ENCODE data around the gene RBBP8NL. TPM values are rescaled to one million over a fixed set of nuclear protein-coding genes. Genes with fewer than 3 reads are reported as not detected.

The RBBP8NL gene
- polyA plus RNA-seq, 4 donors, result 0.04 to 3.0 (median 1.5) TPM

DNA sequence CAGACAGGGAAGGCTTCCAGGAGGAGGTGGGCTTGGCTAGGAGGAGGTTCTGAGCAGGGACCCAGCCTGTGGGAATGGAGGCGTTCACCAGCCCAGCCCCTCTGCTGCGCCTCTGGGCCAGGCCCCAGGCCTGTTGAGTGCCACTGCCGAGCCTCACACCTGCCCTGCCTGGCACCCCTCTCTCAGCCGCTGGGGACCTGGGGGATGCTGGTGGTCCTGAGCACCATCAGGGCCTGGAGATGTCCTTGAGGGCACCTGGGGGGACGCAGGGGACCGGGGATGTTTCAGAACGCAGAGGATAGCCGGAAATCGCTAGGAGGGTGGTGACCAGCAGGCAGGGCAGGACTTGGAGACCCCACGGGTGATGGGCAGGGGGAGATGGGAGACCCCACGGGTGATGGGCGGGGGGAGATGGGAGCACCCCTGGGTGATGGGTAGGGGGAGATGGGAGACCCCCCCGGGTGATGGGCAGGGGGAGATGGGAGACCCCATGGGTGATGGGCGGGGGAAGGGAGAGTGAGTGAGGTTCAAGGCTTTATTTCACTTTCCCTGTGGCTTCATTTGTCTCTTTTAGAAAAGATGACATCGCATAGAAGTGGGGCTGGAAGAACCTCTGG lies 35.7 kb upstream of the RBBP8NL start:
- DNase-seq (ENCODE audit: low read depth in 4 of 4, low spot score in 3 of 4), result no peak

- no peak for DNase-seq (ENCODE audit: low read depth in 4 of 4, low spot score in 3 of 4)
Measured at GRCh38 chr20:62461834-62462233, 34.5 kb upstream of the RBBP8NL start.

DNA sequence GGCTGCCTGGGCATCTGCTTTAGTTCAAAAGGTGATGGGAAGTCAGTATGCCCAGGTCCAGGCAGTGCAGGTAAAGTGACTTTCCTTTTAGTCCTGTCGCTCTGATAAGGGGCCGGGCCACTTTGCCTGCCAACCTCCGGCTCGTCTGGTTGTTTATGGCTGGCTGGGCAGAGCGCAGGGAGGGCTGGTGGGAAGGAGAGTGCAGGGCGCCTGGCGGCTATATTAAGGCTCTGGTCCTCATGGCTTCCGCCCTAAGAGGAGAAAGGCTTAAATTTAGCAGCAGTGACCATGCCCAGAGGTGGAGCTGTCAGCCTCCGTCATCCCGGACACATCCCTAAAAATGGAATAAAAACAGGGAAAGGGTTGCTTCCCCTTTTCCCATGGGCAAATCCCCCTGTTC lies 33.8 kb upstream of the RBBP8NL start:
- no peak for DNase-seq (ENCODE audit: low read depth in 4 of 4, low spot score in 3 of 4)

- no peak for DNase-seq (ENCODE audit: low read depth in 4 of 4, low spot score in 3 of 4)
Measured at GRCh38 chr20:62460678-62461077, 33.3 kb upstream of the RBBP8NL start.

GRCh38 chr20:62459488-62459887 lies 32.1 kb upstream of the RBBP8NL start:
- DNase-seq (ENCODE audit: low read depth in 4 of 4, low spot score in 3 of 4), result no peak

DNA sequence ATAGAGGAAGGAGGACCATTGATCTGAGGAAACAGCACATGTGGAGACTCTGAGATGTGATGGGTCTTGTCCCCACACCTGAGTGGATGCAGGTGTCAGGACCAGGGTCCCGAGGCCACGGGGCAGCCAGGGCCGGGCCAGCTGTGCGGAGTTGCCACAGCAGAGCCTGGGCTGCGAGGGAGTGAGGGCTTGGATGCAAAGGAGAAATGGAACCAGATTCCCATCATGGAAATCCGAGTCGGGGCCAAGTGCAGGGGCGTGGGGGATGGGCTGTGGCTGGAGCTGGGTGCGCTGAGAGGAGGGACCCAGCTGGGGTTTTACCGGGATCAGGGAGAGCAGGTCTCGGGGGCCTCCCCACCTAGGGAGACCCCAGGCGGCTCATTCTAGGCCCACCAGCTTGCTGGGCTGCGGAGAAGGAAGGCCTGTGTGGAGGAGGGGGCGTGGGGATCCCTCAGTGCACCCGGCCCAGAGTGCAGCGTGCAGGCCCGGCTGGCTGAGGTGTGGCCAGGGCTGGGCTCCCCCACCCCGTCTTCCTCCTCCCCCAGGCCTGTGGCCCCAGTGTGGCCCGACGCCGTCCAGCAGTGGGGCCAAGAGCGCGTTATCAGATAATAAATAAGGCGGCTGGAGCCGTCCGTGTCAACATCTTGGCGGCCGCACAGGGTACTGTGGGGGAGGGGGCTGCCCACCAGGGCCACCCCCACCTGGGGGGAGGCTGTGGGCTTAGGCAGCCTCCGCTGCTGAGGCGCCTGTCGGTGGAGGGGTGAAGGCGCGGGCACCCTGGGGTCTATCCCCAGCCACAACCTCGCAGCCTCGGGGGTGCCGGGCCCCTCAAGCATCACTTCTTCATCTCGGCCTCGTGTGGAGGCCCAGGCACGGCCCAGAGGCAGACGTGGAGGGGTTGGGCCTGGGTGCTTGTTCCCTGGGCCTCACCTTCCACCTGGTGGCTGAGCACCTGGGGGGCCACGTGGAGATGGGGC lies 31.2 kb upstream of the RBBP8NL start:
- DNase-seq (ENCODE audit: low read depth in 4 of 4, low spot score in 3 of 4), result no peak

DNA sequence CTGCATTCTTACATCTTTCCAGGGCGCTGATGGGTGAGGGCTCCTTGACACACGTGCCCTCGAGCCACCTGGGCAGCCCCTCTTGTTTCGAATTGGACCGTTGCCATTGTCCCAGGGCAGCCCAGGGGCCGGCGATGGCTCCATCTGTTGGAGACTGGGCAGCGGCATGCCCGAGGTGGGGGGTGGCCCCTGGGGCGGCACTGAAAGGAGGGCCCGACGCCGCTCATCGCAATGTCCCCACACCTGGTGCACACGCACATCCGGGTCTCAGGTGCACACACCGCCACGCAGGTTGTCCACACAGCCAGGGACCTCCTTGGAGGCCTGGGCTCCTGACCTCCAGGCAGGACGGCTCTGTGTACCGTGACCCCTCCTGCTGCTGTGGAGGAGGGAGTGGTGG lies 30.5 kb upstream of the RBBP8NL start:
- DNase-seq (ENCODE audit: low read depth in 4 of 4, low spot score in 3 of 4), result no peak

DNA sequence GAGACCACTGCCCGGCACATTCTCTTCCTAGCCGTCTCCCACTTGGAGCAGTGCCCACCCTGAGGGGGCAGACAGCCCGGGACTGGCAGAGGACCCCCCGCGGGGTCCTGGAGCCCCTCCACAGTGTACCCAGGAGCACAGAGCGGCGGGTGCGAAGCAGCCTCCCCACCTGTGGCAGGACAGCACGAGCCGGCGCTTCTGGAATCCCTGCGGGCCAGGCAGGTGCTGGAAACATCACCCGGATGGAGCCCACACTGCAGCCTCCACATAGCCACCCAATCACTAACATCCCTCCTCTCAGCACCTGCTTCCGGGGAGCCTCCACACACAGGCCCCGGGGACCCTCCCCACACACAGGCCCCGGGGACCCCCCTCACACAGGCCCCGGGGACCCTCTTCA lies 29.8 kb upstream of the RBBP8NL start:
- no peak for DNase-seq (ENCODE audit: low read depth in 4 of 4, low spot score in 3 of 4)

DNA sequence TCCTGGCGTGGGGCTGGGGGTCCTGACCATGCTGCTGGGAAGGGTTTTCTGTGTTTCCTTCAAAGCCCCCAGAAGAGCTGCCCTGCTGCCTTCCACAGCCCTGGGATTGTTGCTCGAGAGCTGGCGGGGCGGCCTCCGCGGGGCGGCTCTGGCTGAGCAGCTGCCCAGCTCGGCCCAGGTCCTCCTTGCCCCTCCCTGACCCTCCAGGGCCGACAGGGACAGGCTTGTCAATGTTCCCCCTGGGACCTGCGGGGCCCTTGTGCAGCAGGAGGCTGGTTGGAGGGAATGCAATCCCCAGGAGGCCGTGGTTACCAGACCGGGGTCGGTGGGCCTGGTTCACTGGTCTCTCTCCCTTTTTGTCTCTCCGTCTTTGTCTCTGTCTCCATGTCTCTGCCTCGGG lies 28.6 kb upstream of the RBBP8NL start:
- no peak for DNase-seq (ENCODE audit: low read depth in 4 of 4, low spot score in 3 of 4)

DNA sequence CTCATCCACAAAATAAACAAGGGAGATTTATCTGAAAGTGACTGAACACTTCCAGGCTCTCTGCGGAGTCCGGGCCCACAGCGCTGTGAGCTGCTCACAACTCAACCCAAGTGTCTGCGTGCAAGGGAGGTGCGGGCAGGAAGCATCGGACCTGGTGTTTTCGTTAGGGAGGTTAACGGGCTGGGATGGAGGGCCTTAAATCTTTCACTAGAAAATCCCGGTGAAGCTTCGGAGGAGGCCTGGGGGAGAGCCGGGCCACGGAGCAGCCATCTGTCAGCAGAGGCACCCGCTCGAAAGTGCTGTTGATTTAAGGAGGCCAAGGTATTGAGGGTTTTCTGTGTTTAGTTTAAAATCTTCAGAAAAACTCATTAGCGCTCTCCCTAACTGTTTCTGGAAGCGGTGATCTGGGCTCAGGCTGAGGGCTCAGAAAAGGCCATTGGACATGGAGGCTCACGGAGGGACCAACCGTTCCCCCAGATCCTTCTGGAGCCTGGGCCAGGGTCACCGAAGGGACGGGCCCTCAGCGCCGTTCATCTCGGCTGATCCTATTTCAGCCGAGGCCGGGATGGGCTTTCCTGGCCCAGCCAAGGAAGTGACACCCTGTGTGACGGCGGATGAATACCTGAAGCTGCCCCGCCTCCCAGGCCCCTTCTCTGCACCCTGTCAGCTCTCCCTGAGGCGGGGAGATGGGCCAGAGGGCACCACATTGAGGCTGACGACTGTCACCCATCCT lies 27.7 kb upstream of the RBBP8NL start:
- DNase-seq (ENCODE audit: low read depth in 4 of 4, low spot score in 3 of 4), result no peak

GRCh38 chr20:62453186-62453808 lies 26.0 kb upstream of the RBBP8NL start:
- no peak for DNase-seq (ENCODE audit: low read depth in 4 of 4, low spot score in 3 of 4)

- DNase-seq (ENCODE audit: low read depth in 4 of 4, low spot score in 3 of 4), result no peak
Measured at GRCh38 chr20:62452475-62453095, 25.2 kb upstream of the RBBP8NL start.

- no peak for DNase-seq (ENCODE audit: low read depth in 4 of 4, low spot score in 3 of 4)
Measured at GRCh38 chr20:62451970-62452369, 24.6 kb upstream of the RBBP8NL start.

DNA sequence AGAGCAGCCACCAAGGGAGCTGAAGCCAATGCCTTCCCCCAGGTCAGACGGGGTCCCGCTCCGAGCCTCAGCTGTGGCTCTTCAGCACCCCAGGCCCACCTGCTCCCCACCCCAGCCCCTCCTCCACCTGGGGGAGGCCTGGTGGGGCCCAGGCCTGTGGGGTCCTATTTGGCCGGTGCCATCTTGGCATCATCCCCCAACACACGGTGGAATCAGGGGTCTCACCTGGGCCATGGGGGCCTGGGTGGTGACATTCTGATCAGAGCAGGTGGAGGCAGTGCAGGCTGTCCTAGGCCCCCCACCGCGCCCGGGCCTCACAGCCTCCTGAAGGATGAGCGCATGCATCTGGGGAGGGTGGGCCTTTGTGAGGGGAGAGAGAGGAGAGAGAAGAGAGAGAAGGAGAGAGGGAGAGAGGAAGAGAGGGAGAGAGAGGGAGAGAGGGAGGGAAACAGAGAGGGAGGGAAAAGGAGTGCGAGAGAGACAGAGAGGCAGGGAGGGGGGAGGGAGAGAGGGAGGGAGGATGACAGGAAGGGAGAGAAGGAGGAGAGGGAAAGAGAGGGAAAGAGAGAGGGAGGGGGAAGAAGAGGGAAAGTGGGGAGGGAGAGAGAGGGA lies 23.9 kb upstream of the RBBP8NL start:
- DNase-seq (ENCODE audit: low read depth in 4 of 4, low spot score in 3 of 4), result no peak

GRCh38 chr20:62449951-62450691 lies 22.8 kb upstream of the RBBP8NL start:
- DNase-seq (ENCODE audit: low read depth in 4 of 4, low spot score in 3 of 4), result no peak

GRCh38 chr20:62448788-62449187 lies 21.4 kb upstream of the RBBP8NL start:
- DNase-seq (ENCODE audit: low read depth in 4 of 4, low spot score in 3 of 4), result no peak

GRCh38 chr20:62448038-62448437 lies 20.7 kb upstream of the RBBP8NL start:
- no peak for DNase-seq (ENCODE audit: low read depth in 4 of 4, low spot score in 3 of 4)

DNA sequence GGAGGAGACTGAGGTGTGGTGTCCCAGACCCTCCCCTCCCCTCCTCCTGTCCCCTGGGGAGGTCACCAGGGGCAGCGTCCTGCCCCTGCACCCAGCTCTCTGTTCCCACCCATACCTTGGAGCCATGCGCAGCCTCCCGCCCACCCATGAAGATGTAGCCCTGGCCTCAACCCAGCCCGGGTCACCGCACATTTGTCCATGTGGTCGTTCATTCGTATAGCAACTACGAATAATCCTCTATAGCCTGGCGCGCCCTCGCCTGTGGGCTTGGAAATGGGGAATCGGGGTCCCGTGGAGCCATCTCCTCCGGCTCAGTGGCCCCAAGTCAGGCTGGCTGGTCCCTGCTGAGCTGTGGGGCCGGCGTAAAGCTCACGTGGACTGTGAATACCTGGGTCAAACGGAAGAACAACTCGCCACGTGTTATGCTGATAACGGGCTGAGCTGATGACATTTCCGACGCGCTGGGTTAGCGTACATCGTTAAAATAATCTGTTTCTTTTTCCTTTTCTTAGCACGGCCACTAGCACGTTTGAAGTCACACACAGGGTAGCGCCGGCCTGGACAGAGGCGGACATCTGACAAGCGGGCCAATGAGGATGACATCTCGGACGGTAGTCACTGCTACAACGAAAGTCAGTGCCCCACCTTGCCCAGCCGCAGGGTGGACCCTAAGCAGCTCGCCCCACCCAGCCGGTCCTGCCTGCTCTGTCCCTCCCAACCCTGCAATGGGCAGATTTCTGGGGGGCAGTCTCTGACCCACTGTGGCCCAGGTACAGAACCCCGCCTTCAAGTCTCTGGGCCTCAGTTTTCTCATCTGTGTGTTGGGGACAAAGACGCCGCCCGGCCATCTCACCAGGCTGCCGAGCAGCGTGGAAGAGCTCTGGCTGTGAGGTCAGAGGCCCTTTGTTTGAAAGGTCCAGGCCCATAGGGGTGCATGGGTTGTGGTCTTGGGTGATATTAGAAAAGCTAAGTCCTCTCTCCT lies 19.8 kb upstream of the RBBP8NL start:
- DNase-seq (ENCODE audit: low read depth in 4 of 4, low spot score in 3 of 4), result no peak

Measured in left renal pelvis (tissue), 4 donors.